ENCODE data around the gene TAMALIN.

The TAMALIN gene

DNA sequence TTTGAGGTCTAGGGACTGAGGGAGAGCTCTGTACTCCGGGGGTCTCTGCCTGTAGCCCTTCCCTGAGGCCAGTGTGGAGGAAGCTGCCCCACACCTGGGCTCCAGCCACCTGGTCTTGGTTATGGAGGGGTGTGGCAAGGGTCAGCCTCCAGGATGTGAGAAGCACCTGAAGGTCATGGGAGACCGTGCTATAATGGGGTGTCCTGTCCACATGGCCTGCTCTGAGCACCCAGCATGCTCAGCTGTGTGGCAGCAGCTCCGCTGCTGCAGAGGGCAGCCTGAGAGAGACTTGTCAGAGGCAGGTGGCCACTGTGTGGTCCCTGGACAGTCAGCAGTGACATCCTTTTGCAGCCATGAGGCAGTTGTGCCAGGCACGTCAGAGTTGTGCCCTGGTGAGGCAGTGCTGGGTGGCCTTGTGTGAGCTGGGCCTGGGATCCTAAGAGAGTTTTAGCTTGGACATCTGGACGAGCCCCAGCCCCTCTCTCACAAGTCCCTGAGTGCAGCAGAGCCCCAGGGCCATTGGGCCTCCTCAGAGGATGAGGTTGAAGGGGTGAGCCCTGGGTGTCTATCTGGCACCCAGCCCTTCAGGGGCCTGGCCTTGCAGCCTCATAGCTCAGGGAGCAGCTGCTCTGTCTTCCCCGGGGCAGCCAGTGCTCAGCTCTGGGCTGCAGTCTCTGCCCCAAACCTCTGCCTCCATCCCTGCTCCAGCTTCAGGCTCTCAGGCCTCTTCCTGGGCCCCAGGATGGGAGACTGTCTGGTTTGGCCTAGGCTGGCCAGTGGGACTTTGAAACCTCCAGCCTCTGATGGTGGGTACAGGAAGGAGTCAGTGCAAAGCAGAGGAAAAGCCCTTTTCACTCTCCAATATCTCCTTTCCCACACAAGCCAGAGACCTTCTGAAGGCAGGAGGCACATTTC, 55.7 kb downstream of the TAMALIN start:
- DNase-seq (ENCODE audit: low read depth, low spot score), result no peak
- H3K4me3 ChIP-seq (ENCODE audit: low read length), result no peak overlapping the region

GRCh38 chr12:52063082-52063924, 56.6 kb downstream of the TAMALIN start:
- H3K4me3 ChIP-seq (ENCODE audit: low read length), result no peak overlapping the region
- DNase-seq (ENCODE audit: low read depth, low spot score), result no peak

- DNase-seq (ENCODE audit: low read depth, low spot score), result no peak
- no peak overlapping the region for H3K4me3 ChIP-seq (ENCODE audit: low read length)
Observed at GRCh38 chr12:52063981-52064649, 57.4 kb downstream of the TAMALIN start.
